Endothelial cell of umbilical vein (primary cell): ENCODE measurements around the gene MAML2. TPM values are rescaled to one million over a fixed set of nuclear protein-coding genes. Genes with fewer than 3 reads are reported as not detected.

Source experiments
- BruUV-seq: library from RNA; stranded (reverse); fragments of 400-500 nt; replicated peaks from 2 replicates; lab custom pipeline; 2021; lab: Mats Ljungman, UMichigan
- CTCF ChIA-PET: fragments of 300-600, 350-600 bp; sonication (Branson Sonifier 250); formaldehyde crosslinking; loops from one replicate; lab custom pipeline; 2021; ENCODE audit warnings: antibody characterized with exemption, inconsistent platforms; lab: Charles Lee
- POLR2A ChIA-PET: fragments of 300-600, 350-600 bp; sonication (Branson Sonifier 250); formaldehyde crosslinking; loops from one replicate; lab custom pipeline; 2021; ENCODE audit warnings: antibody characterized with exemption, inconsistent platforms; lab: Charles Lee
- DNase-seq: peaks from one replicate; pipeline ENCODE4 v3.0.0-alpha.2; 2011; ENCODE audit warnings: low read depth, low spot score
- FAIRE-seq: peaks from 2 replicates; lab custom pipeline; 2011; peaks lifted over from hg19 to GRCh38; lab: Jason Lieb, UNC
- H2AFZ ChIP-seq: 2 replicates; pipeline ENCODE4 v1.6.0; 2012; ENCODE audit warnings: low read depth, low read length, control low read depth, inconsistent platforms
- H3K27ac ChIP-seq: 2 replicates; pipeline ENCODE4 v1.5.1; 2011; ENCODE audit warnings: low read depth, mild to moderate bottlenecking, control low read depth, low read length, moderate library complexity; ENCODE audit not compliant: insufficient read depth
- H3K27me3 ChIP-seq, 2 experiments: 2 replicates each; pipeline versions ENCODE4 v1.6.0 to v1.6.1; 2011; ENCODE audit warnings: low read length in 2 of 2, mixed read lengths in 1 of 2; ENCODE audit not compliant: control insufficient read depth in 2 of 2, insufficient read depth in 2 of 2
- H3K36me3 ChIP-seq, 2 experiments: 2 replicates in 1 of 2; 3 replicates in 1 of 2; pipeline ENCODE4 v1.5.1; 2011; ENCODE audit warnings: low read length in 2 of 2, mild to moderate bottlenecking in 1 of 2, moderate library complexity in 1 of 2; ENCODE audit not compliant: control insufficient read depth in 2 of 2, insufficient read depth in 2 of 2; ENCODE audit errors: extremely low read depth in 1 of 2
- H3K4me1 ChIP-seq: 3 replicates; pipeline ENCODE4 v1.5.1; 2011; ENCODE audit warnings: mild to moderate bottlenecking, low read length; ENCODE audit not compliant: control insufficient read depth, insufficient read depth; ENCODE audit errors: extremely low read depth
- H3K4me2 ChIP-seq: 2 replicates; pipeline ENCODE4 v1.6.1; 2011; ENCODE audit warnings: low read length, control low read depth, mixed read lengths; ENCODE audit not compliant: insufficient read depth
- H3K4me3 ChIP-seq, 3 experiments: fragments of 200-600 bp in 1 of 3; sonication (generic), shearing (Covaris generic) in 1 of 3; replicated peaks in 1 of 3; 2 replicates each; pipeline ENCODE4 v1.5.1; 2011 to 2016; ENCODE audit warnings: control low read depth in 3 of 3, low read length in 3 of 3, mild to moderate bottlenecking in 2 of 3, inconsistent platforms in 1 of 3, low read depth in 1 of 3, moderate library complexity in 1 of 3; ENCODE audit not compliant: insufficient read depth in 1 of 3
- H3K79me2 ChIP-seq: 2 replicates; pipeline ENCODE4 v1.6.0; 2012; ENCODE audit warnings: low read length, inconsistent platforms; ENCODE audit not compliant: control insufficient read depth, insufficient read depth
- H3K9ac ChIP-seq: replicated peaks from 2 replicates; pipeline ENCODE3; 2011; ENCODE audit warnings: low read length, control low read depth; ENCODE audit not compliant: insufficient read depth; ENCODE audit errors: extremely low read depth
- H3K9me1 ChIP-seq: replicated peaks from 3 replicates; pipeline ENCODE4 v1.6.0; 2011; ENCODE audit warnings: mild to moderate bottlenecking, low read length; ENCODE audit not compliant: control insufficient read depth, insufficient read depth; ENCODE audit errors: extremely low read depth
- H3K9me3 ChIP-seq: replicated peaks from 2 replicates; pipeline ENCODE4 v1.5.1; 2012; ENCODE audit warnings: low read length, inconsistent platforms; ENCODE audit not compliant: control insufficient read depth, insufficient read depth
- H4K20me1 ChIP-seq: replicated peaks from 2 replicates; pipeline ENCODE3; 2011; ENCODE audit warnings: mild to moderate bottlenecking, low read length; ENCODE audit not compliant: control insufficient read depth, insufficient read depth; ENCODE audit errors: extremely low read depth
- EZH2 ChIP-seq: IDR thresholded peaks from 2 replicates; pipeline ENCODE4 v1.6.1; 2012; ENCODE audit warnings: borderline replicate concordance, low read depth, mild to moderate bottlenecking, moderate library complexity, low read length, inconsistent platforms; ENCODE audit not compliant: severe bottlenecking
- FOS ChIP-seq: IDR thresholded peaks from 2 replicates; pipeline ENCODE4 v1.6.1; 2011; ENCODE audit warnings: mild to moderate bottlenecking, low read length, moderate library complexity, borderline replicate concordance; ENCODE audit not compliant: insufficient read depth
- GATA2 ChIP-seq: IDR thresholded peaks from 2 replicates; pipeline ENCODE4 v1.7.0; 2011; ENCODE audit warnings: low read depth, mild to moderate bottlenecking, moderate library complexity, mixed read lengths, low read length; ENCODE audit not compliant: insufficient read length, insufficient read depth
- JUN ChIP-seq: IDR thresholded peaks from 2 replicates; pipeline ENCODE4 v1.6.1; 2011; ENCODE audit warnings: borderline replicate concordance, low read depth; ENCODE audit not compliant: insufficient read length, insufficient read depth
- MYC ChIP-seq: IDR thresholded peaks from one replicate; pipeline ENCODE4 v1.6.1; 2011; ENCODE audit warnings: mild to moderate bottlenecking, low read depth, low read length
- POLR2A ChIP-seq: IDR thresholded peaks from 2 replicates; pipeline ENCODE4 v1.6.1; 2012; ENCODE audit warnings: low read depth, mild to moderate bottlenecking, control low read depth, low read length
- dilution Hi-C: fragments of 300-500 bp; cut with MboI; formaldehyde crosslinking; loops from one replicate; pipeline ENCODE4 v1.15.0; 2019; ENCODE audit warnings: low sequenced_read_pairs; ENCODE audit not compliant: extremely low pct_ligation_motif_present
- intact Hi-C: fragments of 100-400 bp; cut with micrococcal nuclease; formaldehyde crosslinking; loops from one replicate; pipeline ENCODE4 v1.10.0; 2022
- polyA plus RNA-seq, 4 experiments: library from polyadenylated mRNA; depleted of rRNA in 3 of 4; stranded (reverse) in 3 of 4; unstranded in 1 of 4; fragments of >200 nt; gene quantifications; 2 replicates each; pipeline versions ENCODE4 v1.2.1 to v1.2.3, GENCODE V29; 2011 to 2012; ENCODE audit warnings: missing spikeins in 1 of 4
- total RNA-seq: library from RNA; stranded (reverse); gene quantifications from 2 replicates; pipeline ENCODE4 v1.2.3, GENCODE V29; 2021
- TF ChIP-seq, protein P1 (sequence below): IDR thresholded peaks from 2 replicates; pipeline ENCODE4 v1.6.1; 2011; ENCODE audit not compliant: insufficient read depth, insufficient read length
- TF ChIP-seq, protein P2 (sequence below), 2 donors: IDR thresholded peaks; 1 replicate in 1 of 2; 2 replicates in 1 of 2; pipeline ENCODE4 v1.5.1; 2011; ENCODE audit warnings: low read length in 2 of 2, mild to moderate bottlenecking in 2 of 2, moderate library complexity in 2 of 2, control low read depth in 1 of 2, inconsistent platforms in 1 of 2, low read depth in 1 of 2; ENCODE audit not compliant: insufficient read depth in 1 of 2; ENCODE audit errors: extremely low read depth in 1 of 2

MAML2 gene
- total and polyA plus RNA-seq, 2 donors (not counting 3 experiments of a cell fraction or from before 2014, with no cell fraction given): 12.4 to 16.8 TPM

DNA sequence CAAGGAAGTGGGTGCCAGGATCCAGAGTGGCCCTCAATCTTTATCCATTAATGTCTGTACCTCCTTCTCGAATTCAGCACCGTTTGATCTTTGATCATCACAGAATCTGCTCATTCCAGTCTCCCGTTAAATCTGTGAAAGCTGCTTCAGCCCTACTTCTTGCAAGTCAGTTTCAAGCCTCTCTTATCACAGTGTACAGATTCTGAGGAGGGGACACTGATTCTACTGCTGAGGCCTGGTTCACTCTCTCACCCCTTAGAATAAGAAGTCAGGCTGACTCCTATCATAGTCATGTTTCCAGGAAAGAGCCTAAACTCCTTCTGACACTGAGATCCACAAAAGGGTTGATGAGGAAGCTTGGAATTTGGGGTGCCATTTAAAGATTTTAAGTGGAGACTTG is 39.0 kb downstream of the MAML2 start:
- Histone ChIP-seq H3K27ac (peak overlapping the region; percentile 83), H3K4me2 (peak overlapping the region; percentile 80), H3K4me3 (no peak overlapping the region), H3K9me3 (no peaks in the 10 kb centered on the region), H3K9ac (peak overlapping the region; percentile 45), H3K36me3 (no peaks in the 10 kb centered on the region), H3K4me1 (peaks cover 52% of the 10 kb centered on the region), H3K9me1 (no peaks in the 10 kb centered on the region), H3K79me2 (peaks cover 12% of the 10 kb centered on the region), H2AFZ (no peak overlapping the region), H4K20me1 (no peaks in the 10 kb centered on the region), H3K27me3 (no peaks in the 10 kb centered on the region)
- intact Hi-C loops: no loop called here
- no TSS peak for BruUV-seq
- ChIA-PET CTCF (interaction anchor here (0.8 to 1.0 kb wide), 2 partner anchors 39 to 61 kb away, joined by 3 to 4 read pairs; partner anchors contain the start of gene MAML2), POLR2A (no interaction called here)
- TF ChIP-seq FOS: no peak
- TF ChIP-seq MYC: no peak
- TF ChIP-seq, protein P1, sequence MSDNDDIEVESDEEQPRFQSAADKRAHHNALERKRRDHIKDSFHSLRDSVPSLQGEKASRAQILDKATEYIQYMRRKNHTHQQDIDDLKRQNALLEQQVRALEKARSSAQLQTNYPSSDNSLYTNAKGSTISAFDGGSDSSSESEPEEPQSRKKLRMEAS: no peak
- TF ChIP-seq GATA2: no peak
- no peak for TF ChIP-seq POLR2A
- TF ChIP-seq JUN: no peak
- TF ChIP-seq, protein P2, sequence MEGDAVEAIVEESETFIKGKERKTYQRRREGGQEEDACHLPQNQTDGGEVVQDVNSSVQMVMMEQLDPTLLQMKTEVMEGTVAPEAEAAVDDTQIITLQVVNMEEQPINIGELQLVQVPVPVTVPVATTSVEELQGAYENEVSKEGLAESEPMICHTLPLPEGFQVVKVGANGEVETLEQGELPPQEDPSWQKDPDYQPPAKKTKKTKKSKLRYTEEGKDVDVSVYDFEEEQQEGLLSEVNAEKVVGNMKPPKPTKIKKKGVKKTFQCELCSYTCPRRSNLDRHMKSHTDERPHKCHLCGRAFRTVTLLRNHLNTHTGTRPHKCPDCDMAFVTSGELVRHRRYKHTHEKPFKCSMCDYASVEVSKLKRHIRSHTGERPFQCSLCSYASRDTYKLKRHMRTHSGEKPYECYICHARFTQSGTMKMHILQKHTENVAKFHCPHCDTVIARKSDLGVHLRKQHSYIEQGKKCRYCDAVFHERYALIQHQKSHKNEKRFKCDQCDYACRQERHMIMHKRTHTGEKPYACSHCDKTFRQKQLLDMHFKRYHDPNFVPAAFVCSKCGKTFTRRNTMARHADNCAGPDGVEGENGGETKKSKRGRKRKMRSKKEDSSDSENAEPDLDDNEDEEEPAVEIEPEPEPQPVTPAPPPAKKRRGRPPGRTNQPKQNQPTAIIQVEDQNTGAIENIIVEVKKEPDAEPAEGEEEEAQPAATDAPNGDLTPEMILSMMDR (IDR thresholded peaks at IDR 0.05; ENCODE audit: extremely low read depth in 1 of 2, insufficient read depth in 1 of 2, low read depth in 1 of 2, low read length in 2 of 2): no peak
- no peak for TF ChIP-seq EZH2
- no peak for FAIRE-seq
- dilution Hi-C loops: no loop called here
- DNase-seq: peak; percentile 23
